ENCODE results near the gene GLI1. TPM values are rescaled to one million over a fixed set of nuclear protein-coding genes. Genes with fewer than 3 reads are reported as not detected.

The GLI1 gene
- total RNA-seq, 1 experiment from 2014 or later: 25.8 TPM

GRCh38 chr12:57433370-57433769 lies 26.2 kb upstream of the GLI1 start:
- H3K4me1 Mint-ChIP-seq: peaks cover 20 to 32% of the 10 kb centered on the region in 2 experiments
- H3K4me3 Mint-ChIP-seq: no peak overlapping the region
- WGBS (ENCODE audit: extremely low coverage, insufficient read length, low lambda C conversion rate): no CpG with 5 or more reads among the region's 3 CpGs
- H3K27me3 Mint-ChIP-seq (ENCODE audit: low read depth): no peaks in the 10 kb centered on the region; the same call in 1 of the 2 replicates
- Histone ChIP-seq H3K4me2 (ENCODE audit: insufficient read depth, insufficient read length, low read length) (no peak overlapping the region), H4K8ac (replicated peaks; ENCODE audit: insufficient read length, low read depth, low read length) (no peak overlapping the region), H3K14ac (ENCODE audit: insufficient read depth, low read length) (no peak overlapping the region), H3K4me1 (ENCODE audit: insufficient read depth, low read length) (no peaks in the 10 kb centered on the region), H3T11ph (ENCODE audit: low read length) (no peak overlapping the region), H3K18ac (ENCODE audit: insufficient read length, low read depth, low read length) (no peak overlapping the region), H4K5ac (ENCODE audit: insufficient read length, low read depth, low read length) (no peak overlapping the region), H3K9ac (ENCODE audit: extremely low read depth, insufficient read length, low read length) (no peak overlapping the region), H2AK5ac (ENCODE audit: insufficient read length, low read length) (no peak overlapping the region), H2BK12ac (ENCODE audit: insufficient read length, low read depth, low read length) (no peak overlapping the region), H3K27ac (ENCODE audit: insufficient read length, low read depth, low read length) (no peak overlapping the region), H3K79me2 (ENCODE audit: insufficient read depth, low read length) (no peaks in the 10 kb centered on the region), H2AFZ (ENCODE audit: low read length) (no peak overlapping the region), H2BK20ac (ENCODE audit: low read depth, low read length, poor library complexity, severe bottlenecking) (no peak overlapping the region), H3K4ac (ENCODE audit: low read depth, low read length) (no peak overlapping the region), H3K56ac (ENCODE audit: insufficient read length, low read depth, low read length) (no peak overlapping the region), H4K91ac (ENCODE audit: insufficient read length, low read depth, low read length) (no peak overlapping the region), H3K23ac (ENCODE audit: insufficient read length, low read depth, low read length) (no peak overlapping the region), H2BK15ac (ENCODE audit: low read depth, low read length) (no peak overlapping the region), H3K79me1 (ENCODE audit: insufficient read depth, low read depth, low read length, poor library complexity, severe bottlenecking) (no peaks in the 10 kb centered on the region), H3K23me2 (ENCODE audit: insufficient read length, low read depth, low read length, poor library complexity, severe bottlenecking) (peaks cover 8% of the 10 kb centered on the region), H3K27me3 (ENCODE audit: insufficient read depth, low read length) (no peaks in the 10 kb centered on the region), H2BK5ac (ENCODE audit: insufficient read length, low read length) (no peak overlapping the region), H3K9me3 (ENCODE audit: control insufficient read depth, low read depth, low read length) (no peaks in the 10 kb centered on the region), H2BK120ac (ENCODE audit: low read depth, low read length, poor library complexity, severe bottlenecking) (no peak overlapping the region), H4K20me1 (ENCODE audit: control insufficient read depth, insufficient read depth, insufficient read length) (no peaks in the 10 kb centered on the region)
- H3K27ac Mint-ChIP-seq: no peak overlapping the region
- DNase-seq: no peak
- TF ChIP-seq, protein P1, sequence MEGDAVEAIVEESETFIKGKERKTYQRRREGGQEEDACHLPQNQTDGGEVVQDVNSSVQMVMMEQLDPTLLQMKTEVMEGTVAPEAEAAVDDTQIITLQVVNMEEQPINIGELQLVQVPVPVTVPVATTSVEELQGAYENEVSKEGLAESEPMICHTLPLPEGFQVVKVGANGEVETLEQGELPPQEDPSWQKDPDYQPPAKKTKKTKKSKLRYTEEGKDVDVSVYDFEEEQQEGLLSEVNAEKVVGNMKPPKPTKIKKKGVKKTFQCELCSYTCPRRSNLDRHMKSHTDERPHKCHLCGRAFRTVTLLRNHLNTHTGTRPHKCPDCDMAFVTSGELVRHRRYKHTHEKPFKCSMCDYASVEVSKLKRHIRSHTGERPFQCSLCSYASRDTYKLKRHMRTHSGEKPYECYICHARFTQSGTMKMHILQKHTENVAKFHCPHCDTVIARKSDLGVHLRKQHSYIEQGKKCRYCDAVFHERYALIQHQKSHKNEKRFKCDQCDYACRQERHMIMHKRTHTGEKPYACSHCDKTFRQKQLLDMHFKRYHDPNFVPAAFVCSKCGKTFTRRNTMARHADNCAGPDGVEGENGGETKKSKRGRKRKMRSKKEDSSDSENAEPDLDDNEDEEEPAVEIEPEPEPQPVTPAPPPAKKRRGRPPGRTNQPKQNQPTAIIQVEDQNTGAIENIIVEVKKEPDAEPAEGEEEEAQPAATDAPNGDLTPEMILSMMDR (conservative IDR thresholded peaks at IDR 0.05): no peak
- no peaks in the 10 kb centered on the region; a peak in 1 of 7 replicates for H3K36me3 Mint-ChIP-seq (ENCODE audit: insufficient read depth in 1 of 3, low read depth in 3 of 3)
- H3K9me3 Mint-ChIP-seq: no peaks in the 10 kb centered on the region; a peak in 1 of 5 replicates

Measured in H9 (cell line).